ENCODE measurements around the gene UNKL.

Gene UNKL

GRCh38 chr16:1431497-1432270, 17.2 kb upstream of the UNKL start:
- DNase-seq (ENCODE audit: low read depth in 2 of 2): no peak

- no peak for DNase-seq (ENCODE audit: low read depth in 2 of 2)
Observed at GRCh38 chr16:1430759-1431496, 16.4 kb upstream of the UNKL start, which contains the start of gene PERCC1. Gene PERCC1, plus strand, starts transcription at chr16:1431078. Its CDS starts 1,516 bp downstream, at chr16:1432594.

- DNase-seq (ENCODE audit: low read depth in 2 of 2): no peak
Observed at GRCh38 chr16:1430214-1430758, 15.8 kb upstream of the UNKL start.

GRCh38 chr16:1429631-1430030, 15.1 kb upstream of the UNKL start:
- no peak for DNase-seq (ENCODE audit: low read depth in 2 of 2)

- no peak for DNase-seq (ENCODE audit: low read depth in 2 of 2)
Observed at GRCh38 chr16:1429012-1429411, 14.5 kb upstream of the UNKL start.

- peak in 1 of 2 experiments; percentile 28 for DNase-seq (ENCODE audit: low read depth in 2 of 2)
Observed at GRCh38 chr16:1428511-1428910, 14.0 kb upstream of the UNKL start.

- DNase-seq (ENCODE audit: low read depth in 2 of 2): no peak
Observed at GRCh38 chr16:1427473-1428461, 13.3 kb upstream of the UNKL start.

GRCh38 chr16:1426734-1427471, 12.4 kb upstream of the UNKL start:
- no peak for DNase-seq (ENCODE audit: low read depth in 2 of 2)

GRCh38 chr16:1425616-1426370, 11.3 kb upstream of the UNKL start:
- no peak for DNase-seq (ENCODE audit: low read depth in 2 of 2)

- DNase-seq (ENCODE audit: low read depth in 2 of 2): no peak
Observed at GRCh38 chr16:1424028-1424427, 9.5 kb upstream of the UNKL start.

GRCh38 chr16:1422076-1422475, 7.6 kb upstream of the UNKL start:
- no peak for DNase-seq (ENCODE audit: low read depth in 2 of 2)

- no peak for DNase-seq (ENCODE audit: low read depth in 2 of 2)
Observed at GRCh38 chr16:1420111-1420539, 5.6 kb upstream of the UNKL start.

- DNase-seq (ENCODE audit: low read depth in 2 of 2): no peak
Observed at GRCh38 chr16:1416521-1416941, 2.0 kb upstream of the UNKL start.

GRCh38 chr16:1413684-1414531, 596 bp downstream of the UNKL start:
- DNase-seq (ENCODE audit: low read depth in 2 of 2): peak in 1 of 2 experiments; percentile 48

GRCh38 chr16:1412847-1413246, 1.7 kb downstream of the UNKL start:
- no peak for DNase-seq (ENCODE audit: low read depth in 2 of 2)

- DNase-seq (ENCODE audit: low read depth in 2 of 2): peak; percentile 92 to 95
Observed at GRCh38 chr16:1408171-1408837, 6.2 kb downstream of the UNKL start.

- no peak for DNase-seq (ENCODE audit: low read depth in 2 of 2)
Observed at GRCh38 chr16:1407753-1408152, 6.8 kb downstream of the UNKL start.

GRCh38 chr16:1403733-1404132, 10.8 kb downstream of the UNKL start:
- DNase-seq (ENCODE audit: low read depth in 2 of 2): no peak

GRCh38 chr16:1403036-1403435, 11.5 kb downstream of the UNKL start:
- DNase-seq (ENCODE audit: low read depth in 2 of 2): no peak
